ENCODE results near the gene DCAKD.

DCAKD gene

GRCh38 chr17:45031231-45032173 lies 19.9 kb downstream of the DCAKD start:
- no peak for DNase-seq (ENCODE audit: low read depth in 2 of 2)

DNA sequence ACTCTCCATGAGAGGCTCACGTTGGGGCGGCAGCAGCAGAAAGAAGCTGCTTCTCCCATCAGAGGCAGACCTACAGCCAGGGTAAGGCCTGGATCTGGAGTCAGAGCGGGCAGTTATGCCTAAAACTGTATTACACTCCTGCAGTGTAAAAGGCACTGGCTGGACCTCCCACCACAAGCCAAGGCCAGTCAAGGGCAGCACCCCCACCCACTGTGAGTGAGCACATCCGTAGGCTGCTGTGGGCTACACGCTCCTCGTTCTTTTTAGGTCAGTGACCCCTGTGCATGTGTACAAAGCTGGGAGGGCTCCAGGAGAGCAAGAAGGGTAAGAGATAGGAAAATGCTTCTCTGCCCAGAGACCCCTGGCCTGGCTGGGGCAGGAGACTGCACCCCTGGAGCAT lies 20.7 kb downstream of the DCAKD start:
- DNase-seq (ENCODE audit: low read depth in 2 of 2): no peak

- no peak for DNase-seq (ENCODE audit: low read depth in 2 of 2)
Observed at GRCh38 chr17:45029758-45030423, 21.5 kb downstream of the DCAKD start.

DNA sequence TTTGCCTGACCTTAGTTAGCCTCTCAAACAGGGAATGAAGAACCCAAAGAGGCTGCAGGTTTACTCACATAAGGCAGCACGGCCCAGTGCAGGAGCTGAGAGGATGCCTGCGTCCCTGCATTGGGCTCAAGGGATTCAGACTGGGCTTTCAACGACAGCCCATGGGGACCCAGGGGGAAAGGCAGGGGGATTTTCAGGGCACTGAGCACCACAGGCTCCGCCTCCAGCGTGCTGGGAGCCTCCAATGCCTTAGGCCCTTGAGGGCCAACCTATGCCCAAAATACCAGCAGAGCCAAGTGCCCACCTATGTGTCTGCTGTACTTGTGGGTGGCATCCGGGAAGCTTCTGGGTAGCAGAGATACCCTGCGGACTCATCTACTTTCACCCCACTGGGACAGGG lies 22.3 kb downstream of the DCAKD start:
- no peak for DNase-seq (ENCODE audit: low read depth in 2 of 2)

DNA sequence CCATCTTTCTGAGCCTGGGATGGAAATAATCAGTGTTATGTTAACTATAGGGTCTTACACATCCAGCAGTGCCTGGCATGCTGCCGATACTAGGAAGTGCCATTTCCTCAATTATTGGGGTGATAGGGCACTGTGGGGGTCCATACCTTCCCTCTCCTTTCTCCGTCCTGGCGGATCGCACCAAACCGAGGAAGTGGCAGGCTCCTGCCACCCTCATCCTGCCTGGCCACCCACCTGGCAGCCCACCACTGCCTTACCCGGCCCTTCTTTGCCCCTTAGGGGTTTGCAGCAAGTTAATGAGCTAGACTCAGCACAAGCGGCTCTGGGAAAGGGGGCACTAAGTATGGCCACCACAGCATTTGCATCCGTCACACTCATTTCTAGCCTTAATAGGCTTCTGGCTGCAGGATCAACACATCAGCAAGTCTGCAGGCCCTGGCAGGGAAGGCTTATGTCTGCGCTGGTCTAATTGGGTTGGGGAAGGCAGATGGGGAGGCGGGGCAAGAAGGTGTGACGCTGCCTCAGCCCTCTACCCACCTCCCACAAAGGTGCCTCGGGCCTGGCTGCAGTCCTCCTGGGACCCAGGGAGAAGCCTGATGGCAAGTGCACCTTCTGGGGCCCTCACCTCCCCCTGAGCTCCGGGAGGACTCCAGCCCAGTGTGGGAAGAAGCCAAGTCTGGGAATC lies 28.6 kb downstream of the DCAKD start:
- no peak for DNase-seq (ENCODE audit: low read depth in 2 of 2)

DNA sequence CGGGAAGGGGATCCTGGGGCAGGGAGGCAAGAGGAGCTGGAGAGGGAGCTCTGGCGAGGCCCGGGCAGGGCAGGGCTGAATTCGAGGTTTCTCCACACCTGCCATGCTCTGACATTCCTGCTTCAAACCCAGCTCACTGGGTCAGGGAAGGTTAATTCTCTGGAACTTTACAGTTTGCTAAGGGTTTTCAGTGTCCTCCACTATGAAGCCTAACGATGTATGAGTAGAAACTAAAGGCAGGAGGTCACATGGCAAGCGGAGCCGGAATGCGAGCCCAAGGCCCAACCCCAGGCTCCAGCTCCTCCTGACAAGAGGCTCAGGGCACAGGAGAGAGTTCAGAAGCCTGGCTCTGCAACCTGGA lies 29.2 kb downstream of the DCAKD start:
- no peak for DNase-seq (ENCODE audit: low read depth in 2 of 2)

GRCh38 chr17:45021607-45022287 lies 29.7 kb downstream of the DCAKD start:
- DNase-seq (ENCODE audit: low read depth in 2 of 2): no peak

DNA sequence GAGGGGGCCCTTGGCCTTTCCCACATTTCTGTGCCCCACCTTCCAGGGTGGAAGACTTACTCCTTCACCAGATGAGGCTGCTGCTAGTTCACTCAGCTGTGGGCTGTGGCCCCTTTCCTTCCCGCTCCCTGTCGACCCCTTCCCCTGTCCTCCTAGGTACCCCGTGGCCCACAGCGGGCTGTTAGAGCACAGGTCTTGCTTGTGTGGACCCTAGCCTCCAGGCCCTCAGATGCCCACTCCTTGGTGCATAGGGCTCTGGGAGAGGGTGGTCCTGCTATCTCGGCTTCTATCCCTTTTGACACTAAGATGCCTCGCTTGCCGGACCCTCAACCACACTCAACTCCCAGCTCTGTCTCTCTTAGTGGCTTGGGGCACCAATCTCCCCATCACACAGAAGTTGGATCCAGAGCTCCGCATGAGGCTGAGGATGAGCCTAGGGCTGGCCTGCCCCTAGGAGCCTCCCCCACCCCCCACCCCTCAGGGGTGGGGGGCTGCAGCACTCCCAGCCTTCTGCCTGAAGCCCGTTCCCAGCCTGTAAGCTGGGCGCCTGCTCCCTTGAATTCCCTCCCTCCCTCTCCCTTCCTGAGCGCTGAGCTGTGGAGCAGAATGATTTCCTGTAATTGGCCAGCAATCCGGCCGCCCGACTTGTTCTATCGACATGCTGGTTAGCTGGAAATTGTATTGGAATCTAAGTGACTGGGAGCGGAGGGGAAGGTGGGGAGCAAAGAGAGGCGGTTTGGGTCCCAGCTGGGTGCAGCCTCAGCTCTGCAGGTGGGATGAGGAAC lies 30.9 kb downstream of the DCAKD start:
- no peak for DNase-seq (ENCODE audit: low read depth in 2 of 2)

- DNase-seq (ENCODE audit: low read depth in 2 of 2): no peak
Observed at GRCh38 chr17:45018848-45019711, 32.4 kb downstream of the DCAKD start.

GRCh38 chr17:45018514-45018847 lies 33.0 kb downstream of the DCAKD start:
- DNase-seq (ENCODE audit: low read depth in 2 of 2): no peak

DNA sequence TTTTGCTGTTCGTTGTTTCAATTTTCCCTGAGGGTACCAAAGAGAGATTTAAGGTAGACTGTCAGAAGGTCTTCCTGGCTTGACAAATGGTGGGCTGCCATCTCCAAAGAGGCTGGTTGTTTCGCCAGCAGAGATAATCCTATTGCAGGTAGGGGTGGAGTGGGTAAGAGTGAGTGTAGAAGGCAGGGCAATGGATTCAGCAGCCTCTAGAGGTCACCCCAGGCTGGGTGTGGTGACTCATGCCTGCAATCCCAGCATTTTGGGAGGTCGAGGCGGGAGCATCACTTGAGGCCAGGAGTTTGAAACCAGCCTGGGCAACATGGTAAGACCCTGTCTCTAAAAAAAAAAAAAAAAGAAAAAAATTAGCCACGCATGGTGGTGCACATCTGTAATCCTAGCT lies 34.6 kb downstream of the DCAKD start:
- DNase-seq (ENCODE audit: low read depth in 2 of 2): no peak

DNA sequence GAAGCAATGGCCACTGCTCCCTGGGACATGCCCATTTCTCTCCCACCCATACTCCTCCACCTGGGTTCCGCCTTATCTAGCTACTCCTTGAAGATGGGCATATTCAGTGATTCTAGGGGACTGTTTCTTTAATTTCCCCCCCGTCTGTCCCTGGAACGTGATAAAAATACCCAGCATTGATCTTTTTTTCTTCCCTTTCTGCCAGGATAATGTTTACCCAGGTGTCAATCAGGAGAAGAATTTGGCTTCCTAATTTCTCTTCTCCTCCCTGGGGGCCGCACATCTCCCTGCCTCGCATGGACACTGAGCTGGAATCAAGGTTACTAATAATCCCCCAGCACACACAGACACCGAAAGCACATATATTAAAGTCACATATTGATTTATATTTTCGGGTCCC lies 35.2 kb downstream of the DCAKD start:
- DNase-seq (ENCODE audit: low read depth in 2 of 2): no peak

DNA sequence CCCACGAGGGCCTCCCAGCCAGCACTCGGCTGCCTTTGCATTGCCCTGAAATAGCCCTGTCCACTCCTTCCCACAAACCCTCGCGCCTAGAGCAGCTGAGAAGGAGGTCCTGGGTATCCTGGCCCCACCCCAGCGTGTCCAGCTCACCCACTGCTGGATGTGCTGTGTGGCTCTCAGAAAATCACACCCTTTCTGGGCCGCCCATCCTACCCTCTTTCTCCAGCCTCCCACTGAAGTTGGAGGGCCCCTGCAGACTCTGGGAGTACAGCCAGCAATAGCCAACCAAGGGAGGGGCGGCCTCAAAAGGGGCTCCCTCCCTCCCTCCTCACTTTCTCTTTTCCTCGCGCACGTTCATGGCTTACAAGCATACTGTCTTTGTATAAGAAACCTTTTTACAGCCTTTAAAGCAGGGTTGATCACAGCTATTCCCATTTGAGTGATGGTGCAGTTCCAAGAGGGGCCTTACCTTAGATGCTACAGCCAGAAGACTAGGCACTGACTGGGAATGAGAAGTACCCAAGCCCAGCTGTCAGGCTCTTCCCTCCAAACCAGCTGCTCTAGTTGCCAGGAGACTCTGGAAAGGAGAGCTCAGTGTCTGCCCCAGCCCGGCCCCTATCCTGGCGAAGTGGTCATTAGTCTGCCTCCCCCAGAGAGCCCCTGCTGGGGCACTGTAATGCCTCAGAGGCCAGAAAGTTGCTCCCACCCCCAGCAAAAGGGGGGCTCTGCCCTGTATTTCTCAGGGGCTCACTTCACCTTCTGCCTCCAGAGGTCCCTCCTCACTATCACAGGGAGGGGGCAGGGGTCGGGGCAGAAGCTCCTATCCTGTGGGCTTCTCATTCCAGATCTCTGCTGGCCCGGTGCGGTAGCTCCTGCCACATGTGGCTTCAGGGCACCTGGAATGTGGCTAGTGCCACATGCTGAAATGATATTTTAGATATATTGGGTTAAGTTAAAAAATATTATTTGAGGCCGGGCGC lies 38.1 kb downstream of the DCAKD start:
- DNase-seq (ENCODE audit: low read depth in 2 of 2): no peak

DNA sequence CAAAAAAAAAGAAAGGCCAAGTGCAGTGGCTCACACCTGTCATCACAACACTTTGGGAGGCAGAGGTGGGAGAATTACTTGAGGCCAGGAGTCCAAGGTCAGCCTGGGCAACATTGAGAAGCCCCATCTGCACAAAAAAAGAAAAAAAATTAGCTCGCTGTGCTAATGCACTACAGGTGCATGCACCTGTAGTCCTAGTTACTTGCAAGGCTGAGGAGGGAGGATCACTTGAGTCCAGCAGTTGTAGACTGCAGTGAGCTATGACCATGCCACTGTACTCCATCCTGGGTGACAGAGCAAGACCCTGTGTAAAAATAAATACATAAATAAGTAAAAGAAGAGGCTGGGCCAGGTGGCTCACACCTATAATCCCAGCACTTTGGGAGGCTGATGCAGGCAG lies 39.7 kb downstream of the DCAKD start:
- no peak for DNase-seq (ENCODE audit: low read depth in 2 of 2)

DNA sequence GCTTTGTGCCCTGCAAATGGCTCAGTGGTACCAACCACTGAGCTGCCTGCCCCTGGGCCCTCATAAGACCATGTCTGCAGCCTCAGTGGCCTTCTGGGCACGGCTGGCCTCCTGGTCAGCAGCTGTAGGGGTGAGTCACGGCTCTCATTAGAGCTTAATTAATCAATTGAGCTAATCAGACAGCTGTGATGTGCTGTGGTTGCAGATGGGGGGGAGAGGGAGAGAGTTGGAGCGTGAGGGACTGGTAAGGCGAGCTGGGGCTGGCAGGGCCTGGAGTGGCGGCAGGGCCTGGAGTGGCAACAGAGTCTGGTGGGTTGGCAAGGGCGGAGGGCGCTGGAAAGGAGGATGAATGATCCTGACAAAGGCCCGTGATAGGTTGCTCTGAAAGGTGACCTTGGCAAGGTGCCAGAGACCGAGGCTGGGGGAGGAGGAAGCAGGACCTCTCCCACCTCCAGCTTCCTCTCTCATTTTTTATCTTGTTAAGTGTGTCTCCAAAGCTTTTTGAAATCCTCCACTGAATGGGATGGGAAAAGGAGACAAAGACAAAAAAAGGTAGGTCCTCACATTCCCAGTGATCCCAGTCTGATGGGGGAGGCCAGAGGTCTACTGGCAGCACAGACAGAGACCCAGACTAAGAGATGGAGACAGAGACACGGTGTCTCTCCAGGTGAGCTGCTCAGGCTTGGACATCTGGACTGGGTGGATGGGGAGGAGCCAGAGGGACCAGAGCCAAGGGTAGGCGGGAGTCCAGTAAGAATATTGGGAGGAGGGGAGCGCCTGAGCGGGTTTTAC lies 41.6 kb downstream of the DCAKD start:
- no peak for DNase-seq (ENCODE audit: low read depth in 2 of 2)

GRCh38 chr17:45008216-45008615 lies 43.2 kb downstream of the DCAKD start:
- DNase-seq (ENCODE audit: low read depth in 2 of 2): no peak

DNA sequence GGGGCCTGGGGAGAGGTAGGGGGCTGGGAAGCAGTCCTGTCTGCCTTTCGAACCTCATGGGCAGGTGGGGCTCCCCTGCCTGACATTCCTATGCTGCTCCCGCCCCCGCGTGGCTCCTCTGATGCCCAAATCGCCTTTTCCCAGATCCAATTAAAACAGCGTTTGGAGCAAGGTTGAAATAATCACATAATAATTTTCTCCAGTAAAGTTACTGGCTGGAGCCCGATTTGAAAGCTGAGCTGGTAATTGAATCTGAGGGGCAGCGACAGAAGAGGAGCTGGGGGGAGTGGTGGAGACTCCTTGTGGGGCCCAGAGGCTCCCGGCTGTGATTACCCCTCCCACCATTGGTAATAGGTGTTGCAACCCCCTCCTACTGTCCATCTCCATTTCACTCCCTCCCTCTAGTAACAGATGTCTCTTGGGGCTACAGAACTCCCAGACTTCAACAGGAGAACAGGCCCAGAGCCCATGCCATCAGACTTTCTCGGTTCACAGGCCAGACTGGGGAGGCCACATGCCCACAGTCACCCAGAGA lies 44.4 kb downstream of the DCAKD start:
- no peak for DNase-seq (ENCODE audit: low read depth in 2 of 2)

DNA sequence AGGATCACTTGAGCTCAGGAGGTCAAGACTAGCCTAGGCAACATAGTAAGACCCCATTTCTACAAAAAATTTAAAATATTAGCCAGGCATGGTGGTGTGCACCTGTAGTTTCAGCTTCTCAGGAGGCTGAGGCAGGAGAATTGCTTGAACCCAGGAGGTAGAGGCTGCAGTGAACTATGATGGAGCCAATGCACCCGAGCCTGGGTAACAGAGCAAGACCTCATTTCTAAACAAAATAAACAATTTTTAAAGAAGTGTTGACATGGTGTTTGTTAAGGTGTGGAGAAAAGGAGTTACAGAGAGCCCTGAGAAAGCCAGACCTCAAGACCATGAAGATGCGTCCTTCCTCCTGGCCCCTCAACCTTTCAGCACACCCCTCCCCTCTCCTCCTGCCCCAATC lies 45.7 kb downstream of the DCAKD start:
- DNase-seq (ENCODE audit: low read depth in 2 of 2): no peak
